Measurements from ENCODE around the gene RNLS. TPM values are rescaled to one million over a fixed set of nuclear protein-coding genes. Genes with fewer than 3 reads are reported as not detected.

Gene RNLS
- total and polyA plus RNA-seq, 2 of the 8 experiments (the other 6 are each of a cell fraction or from before 2014, with no cell fraction given), result 7.5 to 12.7 TPM

- H2BK5ac ChIP-seq (ENCODE audit: low read depth, low read length), result no peak overlapping the region
- H3K79me2 ChIP-seq (ENCODE audit: control insufficient read depth in 1 of 2, insufficient read depth in 2 of 2, low read length in 2 of 2), result no peaks in the 10 kb centered on the region
- no peak overlapping the region for H3K56ac ChIP-seq (replicated peaks; ENCODE audit: insufficient read length, low read depth, low read length)
- DNase-seq (ENCODE audit: low read depth in 1 of 2, low spot score in 2 of 2) (no peak), FAIRE-seq (peak; percentile 81)
- no peak overlapping the region for H2AK5ac ChIP-seq (ENCODE audit: low read depth, low read length)
- H2AFZ ChIP-seq (ENCODE audit: low read length), result 0 out of 2 replicates have a peak overlapping the region, but pooled peaks have one; percentile 34
- H2BK12ac ChIP-seq (ENCODE audit: low read depth, low read length), result no peak overlapping the region
- no peak overlapping the region for H3K23ac ChIP-seq (ENCODE audit: insufficient read length)
- H3K4ac ChIP-seq (replicated peaks; ENCODE audit: insufficient read length, low read depth, low read length), result no peak overlapping the region
- no peak overlapping the region for H2BK120ac ChIP-seq (replicated peaks; ENCODE audit: low read depth, low read length)
- ChIA-PET POLR2A (ENCODE audit: partially characterized antibody) (interaction anchor here (1.1 kb wide), 1 partner anchor 524 kb away, joined by 3 read pairs; the partner anchor contains the start of genes KLLN and PTEN), CTCF (ENCODE audit: partially characterized antibody) (interaction anchor here (0.7 to 4.8 kb wide), 8 partner anchors 9 to 536 kb away, joined by 3 to 25 read pairs (median 4); partner anchors contain the start of genes KLLN and PTEN)
- H2BK15ac ChIP-seq (ENCODE audit: low read length), result no peak overlapping the region
- no peaks in the 10 kb centered on the region; a peak in 1 of 8 replicates for H3K36me3 ChIP-seq (ENCODE audit: control insufficient read depth in 2 of 4, insufficient read depth in 4 of 4, low read length in 3 of 4)
- H3K9ac ChIP-seq (replicated peaks in 1 of 4; ENCODE audit: extremely low read depth in 1 of 4, low read depth in 3 of 4, low read length in 3 of 4), result no peak overlapping the region
- H4K5ac ChIP-seq (ENCODE audit: insufficient read length, low read depth, low read length), result no peak overlapping the region
- no peaks in the 10 kb centered on the region for H4K20me1 ChIP-seq (replicated peaks in 1 of 2; ENCODE audit: control insufficient read depth in 1 of 2, insufficient read depth in 2 of 2, low read length in 2 of 2)
- no peaks in the 10 kb centered on the region for H3K27me3 ChIP-seq (replicated peaks in 1 of 4; ENCODE audit: control insufficient read depth in 3 of 4, extremely low read depth in 1 of 4, insufficient read depth in 3 of 4, low read length in 3 of 4)
- no peaks in the 10 kb centered on the region for H3K9me3 ChIP-seq (ENCODE audit: insufficient read depth in 2 of 2, low read depth in 1 of 2, low read length in 1 of 2)
- H3K4me3 ChIP-seq (ENCODE audit: extremely low read depth in 1 of 4, insufficient read depth in 2 of 4, low read depth in 3 of 4, low read length in 4 of 4), result no peak overlapping the region
- peaks cover 0 to 2% (median 0%) of the 10 kb centered on the region in 4 experiments; a peak in 1 of 7 replicates for H3K4me1 ChIP-seq (replicated peaks in 1 of 4; ENCODE audit: control insufficient read depth in 3 of 4, insufficient read depth in 4 of 4, low read length in 3 of 4)
- TF ChIP-seq GABPA (IDR thresholded peaks at IDR 0.05; ENCODE audit: borderline replicate concordance, insufficient read depth, low read length) (no peak), RFX5 (IDR thresholded peaks at IDR 0.05; ENCODE audit: borderline replicate concordance, low read depth, low read length) (peak; percentile 89), JUN (IDR thresholded peaks at IDR 0.05; ENCODE audit: low read depth, low read length) (no peak), POLR2AphosphoS5 (IDR thresholded peaks at IDR 0.05; ENCODE audit: low read depth, low read length) (no peak), BRCA1 (IDR thresholded peaks at IDR 0.05; ENCODE audit: low read depth, low read length) (no peak), BACH1 (IDR thresholded peaks at IDR 0.05; ENCODE audit: low read length) (no peak), TAF7 (optimal IDR thresholded peaks at IDR 0.05; ENCODE audit: borderline replicate concordance, low read depth, low read length) (no peak), TAF1 (IDR thresholded peaks at IDR 0.05; ENCODE audit: low read depth, low read length) (no peak)
- WGBS, 2 experiments (ENCODE audit: extremely low coverage in 1 of 2, insufficient coverage in 1 of 2, insufficient read length in 1 of 2, insufficient replicate concordance in 2 of 2, low coverage in 1 of 2, low lambda C conversion rate in 2 of 2, missing lambda C conversion rate in 1 of 2), result 54% methylated on average over 4 of the region's 6 CpGs; no CpG with 5 or more reads in 1 of the 2 experiments
- H2BK20ac ChIP-seq (ENCODE audit: low read length), result no peak overlapping the region
- no peak overlapping the region for H3K27ac ChIP-seq (ENCODE audit: low read depth, low read length)
- no peak overlapping the region for H3K14ac ChIP-seq (ENCODE audit: insufficient read length)
- H3K79me1 ChIP-seq (ENCODE audit: low read depth, low read length), result no peaks in the 10 kb centered on the region
- H3K23me2 ChIP-seq (ENCODE audit: low read depth, low read length), result no peaks in the 10 kb centered on the region
- H4K91ac ChIP-seq (replicated peaks; ENCODE audit: insufficient read length, low read length), result no peak overlapping the region
- H4K8ac ChIP-seq (ENCODE audit: extremely low read depth, insufficient read depth, low read length), result no peak overlapping the region
- no peak overlapping the region; a peak in 1 of 4 replicates for H3K4me2 ChIP-seq (ENCODE audit: insufficient read depth in 1 of 2, low read depth in 2 of 2, low read length in 2 of 2)
- H3K18ac ChIP-seq (ENCODE audit: extremely low read depth, low read length), result no peak overlapping the region
These were observed 196.0 kb downstream of the RNLS start for GRCh38 chr10:88386821-88387773.
